ENCODE data around the gene KIF6.

Gene KIF6

GRCh38 chr6:39724787-39725631 lies at the start of gene KIF6:
KIF6 (minus strand) TSS chr6:39725408; CDS start chr6:39725310, 98 bp downstream.
- TF ChIP-seq CTCF (IDR thresholded peaks at IDR 0.05; ENCODE audit: low read depth, low read length): no peak
- no peak within 1 kb of the TSS for H3K4me3 ChIP-seq (ENCODE audit: low read depth, low read length)

- no peak for TF ChIP-seq CTCF (IDR thresholded peaks at IDR 0.05; ENCODE audit: low read depth, low read length)
- H3K4me3 ChIP-seq (ENCODE audit: low read depth, low read length): no peak overlapping the region
Observed at GRCh38 chr6:39773782-39774181, 48.6 kb upstream of the KIF6 start.

- no peak for TF ChIP-seq CTCF (IDR thresholded peaks at IDR 0.05; ENCODE audit: low read depth, low read length)
- no peak overlapping the region for H3K4me3 ChIP-seq (ENCODE audit: low read depth, low read length)
Observed at GRCh38 chr6:39772559-39773273, 47.5 kb upstream of the KIF6 start.

GRCh38 chr6:39770446-39770845 lies 45.2 kb upstream of the KIF6 start:
- no peak for TF ChIP-seq CTCF (IDR thresholded peaks at IDR 0.05; ENCODE audit: low read depth, low read length)
- H3K4me3 ChIP-seq (ENCODE audit: low read depth, low read length): no peak overlapping the region

GRCh38 chr6:39769012-39769411 lies 43.8 kb upstream of the KIF6 start:
- no peak for TF ChIP-seq CTCF (IDR thresholded peaks at IDR 0.05; ENCODE audit: low read depth, low read length)
- H3K4me3 ChIP-seq (ENCODE audit: low read depth, low read length): no peak overlapping the region

- no peak for TF ChIP-seq CTCF (IDR thresholded peaks at IDR 0.05; ENCODE audit: low read depth, low read length)
- H3K4me3 ChIP-seq (ENCODE audit: low read depth, low read length): no peak overlapping the region
Observed at GRCh38 chr6:39765508-39766065, 40.4 kb upstream of the KIF6 start.

Data from WI38 (cell line).